Esophagus muscularis mucosa (tissue), 4 donors: ENCODE measurements around the gene SHANK3.

Experiments used
- CTCF ChIP-seq, 3 experiments: fragments of 200-600 bp in 2 of 3; fragments of 450-650 bp in 1 of 3; sonication (generic) in 2 of 3; IDR thresholded peaks; one replicate each; pipeline ENCODE4 v1.5.1; 2017 to 2019; ENCODE audit warnings: antibody characterized with exemption in 3 of 3, mild to moderate bottlenecking in 2 of 3, moderate library complexity in 1 of 3
- EP300 ChIP-seq: sonication (generic); formaldehyde crosslinking; IDR thresholded peaks from one replicate; pipeline ENCODE4 v1.6.1; 2017; ENCODE audit warnings: antibody characterized with exemption
- POLR2AphosphoS5 ChIP-seq, 2 donors: sonication (generic); formaldehyde crosslinking; IDR thresholded peaks; one replicate each; pipeline ENCODE4 v1.6.1; 2017; ENCODE audit warnings: antibody characterized with exemption in 2 of 2

GRCh38 chr22:50676180-50676636 lies 3.6 kb downstream of the SHANK3 start:
- no peak for TF ChIP-seq EP300
- TF ChIP-seq CTCF (IDR thresholded peaks at IDR 0.05): no peak
- no peak for TF ChIP-seq POLR2AphosphoS5 (IDR thresholded peaks at IDR 0.05)
